K562 (cell line): Measurements from ENCODE around the gene CYB5R2. TPM values are rescaled to one million over a fixed set of nuclear protein-coding genes. Genes with fewer than 3 reads are reported as not detected.

Experiments used
- ATAC-seq: fragments of 200-7000 bp; cut with Tn5 transposase; 3 replicates; pipeline ENCODE4 v1.9.1; 2020; ENCODE audit warnings: moderate library complexity
- BruUV-seq: library from RNA; stranded (reverse); fragments of 400-500 nt; replicated peaks from 2 replicates; lab custom pipeline; 2021; lab: Mats Ljungman, UMichigan
- CTCF ChIA-PET: fragments of 300-600 bp; formaldehyde crosslinking; extraction: SDS; loops from one replicate; lab custom pipeline; 2021; ENCODE audit warnings: low intra/inter-chr PET ratio; lab: Yijun Ruan, JAX
- POLR2A ChIA-PET: fragments of 300-600, 350-650 bp; sonication (Branson Sonifier 250); formaldehyde crosslinking; extraction: SDS; loops from one replicate; lab custom pipeline; 2021; ENCODE audit warnings: antibody characterized with exemption, inconsistent platforms; lab: Yijun Ruan, JAX
- DNase-seq, 4 experiments: peaks; one replicate each; pipeline versions ENCODE4 v3.0.0 to v3.0.0-alpha.2; 2011 to 2018; ENCODE audit warnings: low spot score in 3 of 4, mixed read lengths in 3 of 4; ENCODE audit errors: extremely low read depth in 1 of 4
- FAIRE-seq: peaks from 2 replicates; lab custom pipeline; 2011; peaks lifted over from hg19 to GRCh38; lab: Jason Lieb, UNC
- H2AFZ ChIP-seq: 2 replicates; pipeline ENCODE4 v1.6.0; 2011; ENCODE audit warnings: low read depth, low read length, control low read depth, inconsistent platforms
- H3K27ac ChIP-seq: fragments of 200-600 bp; 3 replicates; pipeline ENCODE4 v1.8.0; 2011; ENCODE audit warnings: low read depth, mild to moderate bottlenecking, control low read depth, inconsistent platforms, low read length, moderate library complexity, mixed read lengths; ENCODE audit errors: extremely low read depth
- H3K27me3 ChIP-seq, 2 experiments: fragments of 300-600 bp in 1 of 2; 2 replicates in 1 of 2; 3 replicates in 1 of 2; pipeline versions ENCODE4 v1.6.0 to v1.8.0; 2011; ENCODE audit warnings: inconsistent platforms in 2 of 2, low read length in 2 of 2, mild to moderate bottlenecking in 1 of 2, mixed read lengths in 1 of 2, moderate library complexity in 1 of 2; ENCODE audit not compliant: control insufficient read depth in 2 of 2, insufficient read depth in 2 of 2
- H3K36me3 ChIP-seq: fragments of 300-600 bp; 3 replicates; pipeline ENCODE4 v1.8.0; 2011; ENCODE audit warnings: mild to moderate bottlenecking, low read length, inconsistent platforms; ENCODE audit not compliant: control insufficient read depth, insufficient read depth
- H3K4me1 ChIP-seq, 2 experiments: fragments of 200-600 bp in 1 of 2; replicated peaks in 1 of 2; 2 replicates in 1 of 2; 3 replicates in 1 of 2; pipeline versions ENCODE4 v1.5.1 to v1.8.0; 2011; ENCODE audit warnings: inconsistent platforms in 2 of 2, low read length in 2 of 2, mild to moderate bottlenecking in 1 of 2, mixed read lengths in 1 of 2, moderate library complexity in 1 of 2; ENCODE audit not compliant: control insufficient read depth in 2 of 2, insufficient read depth in 2 of 2
- H3K4me2 ChIP-seq: 2 replicates; pipeline ENCODE4 v1.6.1; 2011; ENCODE audit warnings: low read length, control low read depth, inconsistent platforms, mixed read lengths; ENCODE audit not compliant: insufficient read depth
- H3K4me3 ChIP-seq: fragments of 200-600 bp; sonication (generic), shearing (Covaris generic); 2 replicates; pipeline ENCODE4 v1.5.1; 2016; ENCODE audit warnings: control low read depth, inconsistent platforms
- H3K79me2 ChIP-seq: fragments of 200-600 bp; 3 replicates; pipeline ENCODE4 v1.8.0; 2011; ENCODE audit warnings: low read length, inconsistent platforms; ENCODE audit not compliant: control insufficient read depth, insufficient read depth
- H3K9ac ChIP-seq, 2 experiments: 2 replicates each; pipeline versions ENCODE4 v1.6.0 to v1.6.1; 2011; ENCODE audit warnings: low read depth in 2 of 2, low read length in 2 of 2, control low read depth in 1 of 2, inconsistent platforms in 1 of 2, mild to moderate bottlenecking in 1 of 2, mixed read lengths in 1 of 2; ENCODE audit not compliant: insufficient read depth in 1 of 2
- H3K9me1 ChIP-seq: one replicate; pipeline ENCODE4 v1.6.0; 2011; ENCODE audit warnings: inconsistent platforms, mild to moderate bottlenecking, low read length, moderate library complexity; ENCODE audit not compliant: control insufficient read depth, insufficient read depth
- H3K9me3 ChIP-seq: replicated peaks from 2 replicates; pipeline ENCODE4 v1.5.1; 2011; ENCODE audit warnings: low read depth, low read length, inconsistent platforms; ENCODE audit not compliant: control insufficient read depth, insufficient read depth
- H4K20me1 ChIP-seq: replicated peaks from 2 replicates; pipeline ENCODE4 v1.6.1; 2011; ENCODE audit warnings: low read length, inconsistent platforms, mixed read lengths; ENCODE audit not compliant: control insufficient read depth, insufficient read depth
- MEF2D ChIP-seq: conservative IDR thresholded peaks from 2 replicates; pipeline ENCODE4 v1.6.1; 2016; ENCODE audit warnings: low read depth, missing genetic modification characterization, missing compliant biosample characterization
- NFE2 ChIP-seq: IDR thresholded peaks from 2 replicates; pipeline ENCODE4 v1.6.1; 2014; ENCODE audit warnings: antibody characterized with exemption, low read depth
- SAFB ChIP-seq: fragments of 200-400 bp; formaldehyde crosslinking; IDR thresholded peaks from 2 replicates; pipeline ENCODE4 v1.6.1; 2017; ENCODE audit warnings: low read depth, low read length, borderline replicate concordance
- ZNF274 ChIP-seq: IDR thresholded peaks from 2 replicates; pipeline ENCODE4 v1.6.1; 2011; ENCODE audit warnings: low read depth, mild to moderate bottlenecking, low read length, moderate library complexity, borderline replicate concordance
- ZNF431 ChIP-seq: sonication (generic); formaldehyde crosslinking; IDR thresholded peaks from 2 replicates; pipeline ENCODE4 v1.8.0; 2022; ENCODE audit warnings: mild to moderate bottlenecking, missing genetic modification reagents
- WGBS: fragments of 100-300 bp; shearing (Covaris generic); methylation state at CpG from one replicate; pipeline ENCODE4 v1.1.6; 2016; ENCODE audit warnings: low coverage, mixed read lengths; ENCODE audit not compliant: insufficient coverage; ENCODE audit errors: missing lambda C conversion rate; 5-methylcytosine and 5-hydroxymethylcytosine counted together
- in situ Hi-C: fragments of 300-500 bp; cut with MboI; formaldehyde crosslinking; loops from 4 replicates; pipeline ENCODE4 v1.15.0; 2018; ENCODE audit warnings: inconsistent platforms, mixed read lengths
- intact Hi-C: fragments of 100-400 bp; cut with micrococcal nuclease; formaldehyde crosslinking; loops from 2 replicates; pipeline ENCODE4 v1.14.2; 2022
- polyA plus RNA-seq, 8 experiments: library from polyadenylated mRNA; depleted of rRNA in 4 of 8; stranded (reverse) in 5 of 8; unstranded in 3 of 8; fragments of >200 nt; fragmentation: Nextera tagmentation in 2 of 8; fragmentation: Illumina TruSeq in 1 of 8; extraction: Ambion mirVana in 2 of 8; extraction: Trizol in 1 of 8; gene quantifications; 2 replicates each; pipeline versions ENCODE4 v1.2.1 to v1.2.3, GENCODE V29; 2011 to 2014; ENCODE audit warnings: inconsistent platforms in 1 of 8, missing spikeins in 1 of 8
- total RNA-seq, 7 experiments: library from RNA; depleted of rRNA in 6 of 7; stranded (reverse); fragments of >200 nt in 6 of 7; fragmentation: Illumina TruSeq in 2 of 7; extraction: Trizol in 2 of 7; gene quantifications; 2 replicates each; pipeline versions ENCODE4 v1.2.1 to v1.2.3, GENCODE V29; 2011 to 2021; ENCODE audit warnings: low replicate concordance in 1 of 7

CYB5R2 gene
- total and polyA plus RNA-seq, 9 of the 15 experiments (the other 6 are each of a cell fraction or from before 2014, with no cell fraction given) = 8.2 to 28.7 (median 13.6) TPM

- intact Hi-C loops (no loop called here), in situ Hi-C loops (no loop called here)
- Histone ChIP-seq H3K9me1 (no peaks in the 10 kb centered on the region), H4K20me1 (no peaks in the 10 kb centered on the region), H3K4me2 (no peak overlapping the region), H3K27me3 (peaks cover 0 to 36% of the 10 kb centered on the region in 2 experiments; a peak in 3 of 5 replicates), H3K9me3 (no peaks in the 10 kb centered on the region), H3K27ac (no peak overlapping the region), H3K36me3 (no peaks in the 10 kb centered on the region), H3K4me1 (no peaks in the 10 kb centered on the region; a peak in 1 of 5 replicates), H2AFZ (no peak overlapping the region), H3K4me3 (no peak overlapping the region), H3K9ac (no peak overlapping the region), H3K79me2 (no peaks in the 10 kb centered on the region)
- 7% methylated on average over 5 of the region's 5 CpGs for WGBS
- ATAC-seq = no peak
- POLR2A ChIA-PET = interaction anchor here (0.6 kb wide), 2 partner anchors 53 to 867 kb away, joined by 3 read pairs; partner anchors contain the start of gene OR2AG2
- no peak for TF ChIP-seq MEF2D
- no peak for TF ChIP-seq ZNF431 (CRISPR knock-in tag)
- no peak for TF ChIP-seq NFE2
- TF ChIP-seq SAFB = no peak
- no peak for TF ChIP-seq ZNF274
- BruUV-seq = no TSS peak
- no peak for FAIRE-seq
- CTCF ChIA-PET = no interaction called here
- no peak for DNase-seq
Measured at GRCh38 chr11:7638710-7639642, 34.3 kb downstream of the CYB5R2 start.
